Measurements from ENCODE around the gene GRIA1.

Gene GRIA1

GRCh38 chr5:153490118-153491037, at the start of gene GRIA1:
TSS of gene GRIA1 (plus strand) at chr5:153490670.
- DNase-seq (no peak), ATAC-seq (peak; percentile 33)
- H3K9me3 Mint-ChIP-seq: no peaks in the 10 kb centered on the region
- H3K27ac Mint-ChIP-seq: no peak within 1 kb of the TSS
- H3K4me3 Mint-ChIP-seq: no peak within 1 kb of the TSS
- no peaks in the 10 kb centered on the region for H3K4me1 Mint-ChIP-seq
- peaks cover 48% of the 10 kb centered on the region for H3K27me3 Mint-ChIP-seq

- ATAC-seq: no peak
Observed at GRCh38 chr5:153445875-153446579, 44.4 kb upstream of the GRIA1 start.

GRCh38 chr5:153447534-153447933, 42.9 kb upstream of the GRIA1 start:
- DNase-seq (no peak), ATAC-seq (no peak)
- Mint-ChIP-seq H3K4me1 (no peaks in the 10 kb centered on the region), H3K9me3 (peaks cover 0 to 4% of the 10 kb centered on the region in 2 donors), H3K27ac (no peak overlapping the region), H3K4me3 (no peak overlapping the region), H3K27me3 (no peaks in the 10 kb centered on the region)

More at GRCh38 chr5:153445875-153446579, 44.4 kb upstream of the GRIA1 start:
- H3K27ac Mint-ChIP-seq: no peak overlapping the region
- DNase-seq: no peak
- H3K4me1 Mint-ChIP-seq: no peaks in the 10 kb centered on the region
- H3K4me3 Mint-ChIP-seq: no peak overlapping the region
- no peaks in the 10 kb centered on the region for H3K9me3 Mint-ChIP-seq
- no peaks in the 10 kb centered on the region for H3K27me3 Mint-ChIP-seq

DNA sequence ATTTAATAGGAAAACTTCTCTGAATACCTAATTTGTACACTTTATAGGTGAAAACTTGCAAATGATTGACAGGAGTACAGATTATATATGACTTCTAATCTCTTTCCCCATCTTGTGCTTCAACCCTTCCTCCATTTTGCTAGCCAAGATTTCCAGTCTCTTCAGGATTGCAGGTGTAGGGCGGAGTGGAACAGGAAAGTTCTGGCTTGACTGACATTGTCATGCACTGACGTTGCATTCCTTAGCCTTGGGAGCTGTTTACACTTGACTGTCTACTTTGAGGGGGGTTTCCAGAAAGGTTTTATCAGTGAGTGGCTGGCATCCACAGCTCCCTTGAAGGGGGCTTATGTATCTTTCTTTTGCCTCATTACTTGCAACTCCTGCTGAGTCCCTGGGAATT, 34.1 kb upstream of the GRIA1 start:
- Mint-ChIP-seq H3K27me3 (no peaks in the 10 kb centered on the region), H3K4me3 (no peak overlapping the region), H3K4me1 (no peaks in the 10 kb centered on the region), H3K9me3 (peaks cover 4 to 7% of the 10 kb centered on the region in 2 donors), H3K27ac (no peak overlapping the region)
- ATAC-seq (no peak), DNase-seq (no peak)

GRCh38 chr5:153456993-153457392, 33.5 kb upstream of the GRIA1 start:
- H3K4me1 Mint-ChIP-seq: no peaks in the 10 kb centered on the region
- H3K27me3 Mint-ChIP-seq: no peaks in the 10 kb centered on the region
- peaks cover 3 to 7% of the 10 kb centered on the region in 2 donors for H3K9me3 Mint-ChIP-seq
- DNase-seq (no peak), ATAC-seq (no peak)
- H3K4me3 Mint-ChIP-seq: no peak overlapping the region
- H3K27ac Mint-ChIP-seq: no peak overlapping the region

GRCh38 chr5:153458268-153458667, 32.2 kb upstream of the GRIA1 start:
- DNase-seq: no peak
- H3K9me3 Mint-ChIP-seq: peaks cover 0 to 16% of the 10 kb centered on the region in 2 donors
- H3K4me1 Mint-ChIP-seq: no peaks in the 10 kb centered on the region
- ATAC-seq: no peak
- no peaks in the 10 kb centered on the region for H3K27me3 Mint-ChIP-seq
- H3K27ac Mint-ChIP-seq: no peak overlapping the region
- H3K4me3 Mint-ChIP-seq: no peak overlapping the region

DNA sequence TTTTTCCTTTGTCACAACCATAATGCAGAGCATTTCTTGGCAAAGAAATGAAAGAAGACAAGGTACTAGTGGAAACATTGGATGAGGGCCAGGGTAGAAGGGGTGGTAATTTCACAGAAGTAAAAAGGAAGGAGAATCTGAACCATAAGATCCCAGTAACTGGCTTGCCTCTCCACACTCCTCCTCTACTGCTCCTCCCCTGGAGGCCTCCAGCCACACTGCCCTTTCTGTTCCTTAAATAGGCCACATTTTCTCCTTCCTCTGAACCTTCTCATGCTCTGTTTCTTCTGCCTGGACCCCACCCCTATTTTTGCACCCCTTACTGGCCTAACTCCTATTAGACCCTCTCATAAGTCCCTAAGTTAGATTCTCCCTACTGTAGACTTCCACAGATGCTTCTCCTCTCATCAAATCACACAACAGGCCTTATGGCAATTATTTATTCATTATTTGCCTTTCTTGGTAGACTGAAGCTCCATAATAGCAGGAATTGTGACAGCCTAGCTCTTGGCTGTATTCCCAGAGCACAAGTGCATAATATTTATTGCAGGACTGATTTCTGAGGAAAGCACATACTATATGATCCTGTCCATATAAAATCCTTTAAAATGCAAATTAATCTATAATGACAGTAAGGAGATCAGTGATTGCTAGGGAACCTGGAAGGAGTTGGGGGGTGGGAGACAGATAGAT, 31.3 kb upstream of the GRIA1 start:
- Mint-ChIP-seq H3K27me3 (no peaks in the 10 kb centered on the region), H3K4me1 (no peaks in the 10 kb centered on the region), H3K27ac (no peak overlapping the region), H3K9me3 (peaks cover 0 to 10% of the 10 kb centered on the region in 2 donors), H3K4me3 (no peak overlapping the region)
- no peak for ATAC-seq
- DNase-seq: no peak

DNA sequence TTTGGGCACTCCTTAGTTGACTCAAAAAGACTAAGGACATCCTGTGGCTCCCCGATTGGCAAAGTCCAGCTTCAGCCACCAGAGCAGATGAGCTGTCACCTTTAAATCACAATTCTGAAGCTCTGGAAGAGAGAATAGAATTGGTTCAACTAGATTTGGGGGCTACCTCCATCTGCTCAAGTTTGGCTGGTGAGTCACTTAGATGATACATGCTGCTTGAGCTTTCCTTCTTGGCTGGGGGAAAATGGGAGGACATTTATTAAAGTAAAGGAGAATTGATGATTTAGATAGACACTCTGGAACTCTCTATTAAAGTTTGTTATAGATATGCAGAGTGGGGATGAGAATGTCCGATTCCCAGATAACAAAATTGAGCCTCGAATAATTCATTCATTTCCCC, 30.0 kb upstream of the GRIA1 start:
- Mint-ChIP-seq H3K27me3 (no peaks in the 10 kb centered on the region), H3K4me3 (no peak overlapping the region), H3K9me3 (peaks cover 0 to 10% of the 10 kb centered on the region in 2 donors), H3K27ac (no peak overlapping the region), H3K4me1 (no peaks in the 10 kb centered on the region)
- no peak for DNase-seq
- no peak for ATAC-seq

GRCh38 chr5:153461341-153461740, 29.1 kb upstream of the GRIA1 start:
- no peak overlapping the region for H3K27ac Mint-ChIP-seq
- no peaks in the 10 kb centered on the region for H3K27me3 Mint-ChIP-seq
- peaks cover 0 to 10% of the 10 kb centered on the region in 2 donors for H3K9me3 Mint-ChIP-seq
- no peaks in the 10 kb centered on the region for H3K4me1 Mint-ChIP-seq
- DNase-seq: no peak
- H3K4me3 Mint-ChIP-seq: no peak overlapping the region
- ATAC-seq: no peak

GRCh38 chr5:153463806-153464205, 26.7 kb upstream of the GRIA1 start:
- ATAC-seq (no peak), DNase-seq (no peak)
- H3K27me3 Mint-ChIP-seq: no peaks in the 10 kb centered on the region
- no peak overlapping the region for H3K4me3 Mint-ChIP-seq
- no peaks in the 10 kb centered on the region for H3K4me1 Mint-ChIP-seq
- H3K9me3 Mint-ChIP-seq: peaks cover 0 to 10% of the 10 kb centered on the region in 2 donors
- no peak overlapping the region for H3K27ac Mint-ChIP-seq

- H3K27ac Mint-ChIP-seq: no peak overlapping the region
- H3K9me3 Mint-ChIP-seq: peaks cover 0 to 11% of the 10 kb centered on the region in 2 donors
- no peak for DNase-seq
- no peaks in the 10 kb centered on the region for H3K27me3 Mint-ChIP-seq
- H3K4me1 Mint-ChIP-seq: no peaks in the 10 kb centered on the region
- no peak for ATAC-seq
- H3K4me3 Mint-ChIP-seq: no peak overlapping the region
Observed at GRCh38 chr5:153467546-153467945, 22.9 kb upstream of the GRIA1 start.

DNA sequence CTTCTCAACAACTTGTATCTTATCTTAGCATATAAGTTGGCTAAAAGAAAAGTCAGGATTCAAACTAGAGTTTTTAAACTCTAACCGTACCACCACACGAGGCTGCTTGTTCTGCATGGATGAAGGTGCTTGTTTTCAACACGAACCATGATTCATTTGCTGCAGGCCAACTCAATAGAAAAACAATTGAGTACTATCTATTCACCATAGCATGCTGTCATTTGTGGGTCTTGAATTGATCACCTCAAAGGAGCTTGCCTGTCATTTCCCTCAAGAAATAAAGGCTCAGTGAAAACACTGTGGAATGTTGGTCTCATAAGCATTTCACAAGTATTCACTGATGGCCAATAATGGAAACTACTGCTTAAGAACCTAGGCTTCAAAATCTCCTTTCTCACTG, 21.0 kb upstream of the GRIA1 start:
- DNase-seq: no peak
- no peak for ATAC-seq
- Mint-ChIP-seq H3K9me3 (peaks cover 5 to 14% of the 10 kb centered on the region in 2 donors), H3K27me3 (no peaks in the 10 kb centered on the region), H3K4me1 (no peaks in the 10 kb centered on the region), H3K27ac (no peak overlapping the region), H3K4me3 (no peak overlapping the region)

GRCh38 chr5:153470736-153471135, 19.7 kb upstream of the GRIA1 start:
- Mint-ChIP-seq H3K4me1 (no peaks in the 10 kb centered on the region), H3K4me3 (no peak overlapping the region), H3K27ac (no peak overlapping the region), H3K9me3 (peaks cover 5 to 14% of the 10 kb centered on the region in 2 donors), H3K27me3 (no peaks in the 10 kb centered on the region)
- ATAC-seq: no peak
- DNase-seq: no peak

GRCh38 chr5:153476767-153477166, 13.7 kb upstream of the GRIA1 start:
- DNase-seq: no peak
- peaks cover 10 to 18% of the 10 kb centered on the region in 2 donors for H3K9me3 Mint-ChIP-seq
- no peaks in the 10 kb centered on the region for H3K4me1 Mint-ChIP-seq
- no peak overlapping the region for H3K27ac Mint-ChIP-seq
- H3K4me3 Mint-ChIP-seq: no peak overlapping the region
- no peak for ATAC-seq
- H3K27me3 Mint-ChIP-seq: no peaks in the 10 kb centered on the region

DNA sequence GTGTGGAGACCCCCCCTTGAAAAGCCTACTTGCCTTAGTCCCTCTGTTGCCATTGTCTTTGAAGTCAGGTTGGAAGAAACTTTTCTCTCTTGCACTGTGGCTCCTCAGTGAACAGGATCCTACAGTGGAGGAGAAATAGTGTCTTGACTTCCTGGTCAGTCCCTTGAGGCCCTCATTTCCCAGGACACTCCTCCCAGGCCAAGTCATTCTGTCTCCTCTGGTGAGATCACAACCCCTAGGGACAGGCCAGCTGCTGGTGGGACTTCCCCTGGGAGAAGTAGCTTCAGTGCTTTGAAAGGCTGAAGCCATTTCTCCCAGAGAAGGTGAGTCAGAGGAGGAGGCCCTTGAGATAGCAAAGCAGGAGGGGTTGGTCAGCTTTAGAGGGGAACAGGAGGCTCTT, 10.1 kb upstream of the GRIA1 start:
- Mint-ChIP-seq H3K27ac (no peak overlapping the region), H3K9me3 (peaks cover 5 to 10% of the 10 kb centered on the region in 2 donors), H3K27me3 (peaks cover 6% of the 10 kb centered on the region), H3K4me1 (no peaks in the 10 kb centered on the region), H3K4me3 (no peak overlapping the region)
- no peak for ATAC-seq
- no peak for DNase-seq

DNA sequence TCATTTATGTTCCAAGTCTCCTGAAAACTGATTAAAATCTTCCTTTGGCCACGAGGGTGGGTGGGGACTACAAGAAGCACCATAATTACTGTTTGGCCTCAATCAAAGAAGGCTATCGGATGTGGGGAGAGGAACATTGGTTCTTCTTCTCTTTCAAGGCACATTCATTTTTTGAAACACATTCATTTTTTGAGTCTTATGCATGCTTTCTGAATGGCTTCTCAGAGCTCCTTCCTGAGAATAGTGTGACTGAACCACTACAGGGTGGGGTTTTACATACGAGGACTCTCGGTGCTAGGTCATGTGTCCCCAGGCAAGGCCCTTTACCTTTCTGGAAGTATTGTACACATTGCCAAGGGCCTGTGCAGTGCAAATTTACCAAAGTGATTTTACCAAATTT, 7.0 kb upstream of the GRIA1 start:
- H3K27me3 Mint-ChIP-seq: peaks cover 13% of the 10 kb centered on the region
- no peak overlapping the region for H3K4me3 Mint-ChIP-seq
- H3K9me3 Mint-ChIP-seq: no peaks in the 10 kb centered on the region
- ATAC-seq: no peak
- DNase-seq: no peak
- no peak overlapping the region for H3K27ac Mint-ChIP-seq
- H3K4me1 Mint-ChIP-seq: no peaks in the 10 kb centered on the region
